Dermis blood vessel endothelial cell (primary cell): ENCODE data around the gene SEMA5A. TPM values are rescaled to one million over a fixed set of nuclear protein-coding genes. Genes with fewer than 3 reads are reported as not detected.

ENCODE experiments used
- DNase-seq: peaks from one replicate; pipeline ENCODE4 v3.0.0; 2010
- total RNA-seq: library from RNA; depleted of rRNA; stranded (reverse); fragments of >200 nt; gene quantifications from 2 replicates; pipeline ENCODE4 v1.2.3, GENCODE V29; 2014

SEMA5A gene
- total RNA-seq, 1 donor from 2014 or later, result 0.17 TPM

DNA sequence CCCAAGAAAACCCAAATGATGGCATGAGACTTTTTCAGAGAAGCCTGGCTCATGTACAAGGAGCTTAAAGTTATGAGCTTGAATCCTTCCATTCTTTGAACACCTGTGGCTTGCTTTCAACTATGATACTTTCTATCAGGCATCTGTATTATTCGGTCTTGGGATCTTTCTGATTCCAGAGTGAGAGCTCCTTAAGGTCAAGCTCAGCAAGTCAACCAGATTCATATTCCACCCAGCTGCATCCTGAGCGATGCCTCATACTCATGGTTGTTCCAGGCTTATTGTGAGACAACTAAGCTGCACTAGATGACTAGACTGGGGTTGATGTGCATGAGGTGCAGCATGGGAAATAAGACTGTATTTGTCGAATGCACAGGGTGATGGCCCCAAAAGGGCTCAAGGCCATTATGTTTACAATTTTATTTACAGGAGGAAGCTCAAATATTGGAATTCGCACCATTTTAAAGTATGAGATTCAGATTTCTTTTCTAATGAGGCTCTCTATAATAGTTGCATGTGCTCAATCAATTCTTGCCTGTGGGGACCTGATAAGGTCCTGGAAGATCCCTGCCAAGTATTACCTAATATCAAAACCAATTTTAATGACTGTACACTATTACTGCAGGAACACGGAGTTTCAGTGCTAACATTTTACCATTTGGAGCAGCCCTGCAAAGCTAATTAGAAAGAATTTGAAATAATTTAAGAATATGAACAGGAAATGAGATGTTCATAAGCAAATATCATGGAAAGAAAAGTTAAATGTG is 453.8 kb downstream of the SEMA5A start:
- DNase-seq, result no peak

DNA sequence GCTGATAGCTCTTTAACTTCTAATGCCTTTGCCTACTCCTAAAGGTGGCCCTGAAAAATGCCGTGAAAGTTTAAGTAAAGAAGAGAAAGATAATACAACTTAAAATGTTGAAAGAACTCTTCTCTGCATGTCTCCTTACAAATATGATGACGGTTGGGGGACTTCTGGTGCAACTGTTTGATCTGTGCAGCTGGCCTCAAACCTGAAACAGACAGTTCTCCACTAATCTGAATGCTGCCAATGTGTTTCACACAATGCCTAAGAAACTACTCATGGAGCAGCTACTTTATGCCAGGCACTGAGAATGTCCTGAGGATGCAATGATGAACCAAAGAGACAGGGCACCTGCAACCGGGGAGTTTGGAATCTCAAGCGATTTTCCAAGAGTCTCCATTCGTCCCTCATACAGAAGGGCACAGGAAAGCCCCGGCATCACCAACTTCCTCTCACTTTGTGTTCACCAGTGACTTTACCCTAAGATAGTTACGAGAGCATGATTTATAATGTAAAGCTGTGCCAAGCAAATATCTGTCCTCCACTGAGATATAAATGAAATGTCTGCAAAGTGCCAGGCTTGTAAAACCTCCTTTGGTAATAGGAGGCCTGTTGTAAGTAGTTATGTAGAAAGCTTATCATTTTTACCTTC is 455.4 kb downstream of the SEMA5A start:
- DNase-seq, result no peak

- no peak for DNase-seq
Observed at GRCh38 chr5:9089893-9090292, 456.0 kb downstream of the SEMA5A start.

DNA sequence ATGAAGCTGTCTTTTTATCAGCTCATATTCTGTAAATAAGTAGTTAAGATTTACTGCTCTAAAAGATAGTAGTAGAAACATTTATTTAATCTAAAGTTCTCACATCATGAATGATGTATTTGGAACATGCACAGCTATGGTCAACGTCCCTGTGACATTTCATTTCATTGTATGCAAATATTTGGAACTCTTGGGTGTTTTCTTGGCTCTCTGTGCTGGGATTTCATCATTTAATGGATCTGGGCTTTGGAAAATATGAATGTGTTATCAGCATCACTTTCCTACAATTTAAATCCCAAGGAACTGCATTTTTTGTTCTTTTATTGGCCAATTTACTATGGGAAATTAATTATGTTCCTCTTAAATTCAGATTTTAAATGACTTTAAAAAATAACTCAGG is 462.9 kb downstream of the SEMA5A start:
- DNase-seq, result no peak

GRCh38 chr5:9072701-9073100 is 473.2 kb downstream of the SEMA5A start:
- DNase-seq, result no peak

DNA sequence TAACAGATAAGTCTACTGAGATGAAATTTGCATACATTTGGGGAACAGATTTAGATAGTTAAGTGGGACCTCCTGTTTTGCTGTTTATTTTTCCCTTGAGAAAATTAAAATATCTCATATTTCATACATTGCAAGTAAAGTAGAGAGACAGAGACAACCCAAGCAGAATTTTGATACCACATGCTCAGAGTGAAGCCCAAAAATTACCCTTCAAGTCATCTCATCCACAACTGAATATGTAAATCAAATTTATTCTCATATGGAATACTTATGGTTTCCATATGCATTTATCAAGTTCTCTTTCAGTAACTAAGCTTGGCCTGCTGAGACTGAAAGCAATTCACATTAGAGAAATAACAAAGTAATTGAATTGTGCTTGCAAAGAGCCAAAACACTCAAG is 474.4 kb downstream of the SEMA5A start:
- no peak for DNase-seq

DNA sequence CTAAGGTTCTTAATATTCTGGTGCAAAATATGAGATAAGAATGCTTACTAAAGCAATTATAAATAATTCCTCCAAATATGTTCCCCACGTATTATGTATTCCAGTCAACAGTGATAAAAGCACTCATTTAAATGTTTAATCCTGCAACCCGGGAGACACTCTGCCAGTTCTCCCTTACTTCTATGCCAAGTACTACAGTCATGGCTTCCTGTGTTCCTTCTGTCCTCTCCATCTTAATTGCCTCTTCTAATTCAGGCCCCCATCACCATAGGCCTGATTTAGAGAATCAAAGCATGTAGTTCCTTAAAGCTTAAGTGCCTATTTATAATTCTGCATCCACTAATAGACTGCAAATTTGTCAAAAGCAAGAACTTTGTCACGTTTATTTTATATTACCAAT is 474.8 kb downstream of the SEMA5A start:
- DNase-seq, result no peak

DNA sequence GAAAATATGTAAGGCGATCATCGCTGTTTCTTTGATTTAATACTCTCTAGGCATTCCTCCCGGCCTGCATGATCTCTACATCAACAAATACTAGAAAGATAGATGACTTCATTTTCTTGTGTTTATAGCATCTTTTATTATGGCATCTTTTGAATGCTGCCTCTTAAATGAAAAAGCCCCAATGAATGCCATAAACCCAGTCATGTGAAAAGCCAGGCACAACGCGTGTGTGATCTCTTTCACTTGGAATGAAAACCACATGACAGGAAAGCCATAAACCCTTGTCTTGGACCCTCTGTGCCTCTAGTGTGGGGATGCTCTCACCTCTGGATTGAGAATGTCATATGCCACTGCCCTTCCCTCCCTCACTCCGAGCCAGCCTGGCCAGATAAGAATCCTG is 476.2 kb downstream of the SEMA5A start:
- DNase-seq, result no peak

DNA sequence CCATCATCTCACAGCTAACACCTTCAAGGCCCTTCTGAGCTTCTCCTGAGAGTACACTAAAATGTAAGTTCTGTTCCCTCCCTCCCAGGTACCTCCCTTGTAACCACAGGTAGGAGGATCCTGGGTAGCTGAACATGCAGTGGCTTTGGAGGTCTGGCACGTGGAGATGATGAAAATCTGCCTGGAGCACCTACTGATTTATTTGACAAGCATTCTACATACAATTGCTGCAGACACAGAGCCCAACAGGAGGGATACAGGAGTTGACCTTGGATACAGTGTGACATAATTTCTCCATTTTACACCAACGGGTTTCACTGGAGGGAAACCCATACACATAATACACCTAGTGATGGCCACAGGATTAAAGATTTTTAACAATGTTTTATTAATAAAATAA is 478.7 kb downstream of the SEMA5A start:
- DNase-seq, result no peak

- no peak for DNase-seq
Observed at GRCh38 chr5:9066349-9066748, 479.5 kb downstream of the SEMA5A start.

GRCh38 chr5:9063615-9064245 is 482.1 kb downstream of the SEMA5A start:
- DNase-seq, result no peak

DNA sequence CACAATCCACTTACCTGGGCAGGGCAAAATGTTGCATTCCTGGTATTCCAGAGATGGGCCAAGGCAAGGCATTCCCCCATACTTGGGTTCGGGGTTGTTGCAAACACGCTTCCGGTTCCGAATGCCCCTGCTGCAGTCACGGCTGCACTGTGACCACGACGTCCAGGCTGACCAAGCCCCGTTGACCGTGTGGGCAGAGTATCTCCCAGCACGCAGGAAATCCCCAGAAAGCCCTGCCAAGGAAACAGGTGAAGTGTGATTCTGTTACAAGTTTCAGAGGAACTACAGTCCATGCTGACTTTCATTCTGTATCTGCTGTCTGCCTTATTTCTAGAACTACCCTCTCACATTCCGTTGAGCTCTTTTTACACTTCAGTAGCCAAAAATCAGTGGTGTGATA is 483.0 kb downstream of the SEMA5A start:
- DNase-seq, result no peak

DNA sequence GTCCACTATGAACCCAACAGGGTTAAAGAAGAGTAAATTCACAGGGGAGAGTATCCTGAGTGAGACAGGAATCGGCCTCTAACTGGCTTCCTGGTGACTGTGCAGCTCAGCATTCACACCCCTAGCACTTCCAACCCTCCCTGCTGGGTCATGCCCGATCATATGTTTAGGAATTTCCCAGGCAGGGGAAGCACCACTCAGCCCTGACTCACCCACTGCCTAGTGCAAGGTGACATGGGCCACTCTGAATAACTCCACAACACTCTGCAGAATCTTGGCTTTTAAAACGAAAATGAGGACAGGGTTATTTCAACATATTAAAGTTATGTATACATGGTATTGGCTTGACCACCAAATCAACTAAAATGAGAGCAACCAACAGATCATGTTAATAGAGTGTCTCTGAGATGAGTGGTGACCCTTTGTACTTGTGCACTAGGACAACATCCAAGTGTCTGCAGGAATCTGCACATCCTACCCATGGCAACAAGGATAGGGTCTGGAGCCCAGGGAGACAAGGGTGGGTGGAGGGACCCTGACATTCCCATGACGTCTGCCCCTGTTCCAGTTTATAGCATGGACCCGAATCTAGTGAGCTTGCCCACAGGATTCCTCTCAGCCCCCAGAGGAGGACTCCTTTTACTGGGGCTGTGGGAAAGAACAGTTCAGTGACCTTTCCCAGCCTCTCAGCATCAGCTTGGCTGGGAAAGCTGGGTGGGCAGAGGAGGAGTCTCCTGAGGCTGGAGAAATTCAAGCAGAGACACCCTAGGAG is 485.8 kb downstream of the SEMA5A start:
- peak; percentile 36 for DNase-seq

DNA sequence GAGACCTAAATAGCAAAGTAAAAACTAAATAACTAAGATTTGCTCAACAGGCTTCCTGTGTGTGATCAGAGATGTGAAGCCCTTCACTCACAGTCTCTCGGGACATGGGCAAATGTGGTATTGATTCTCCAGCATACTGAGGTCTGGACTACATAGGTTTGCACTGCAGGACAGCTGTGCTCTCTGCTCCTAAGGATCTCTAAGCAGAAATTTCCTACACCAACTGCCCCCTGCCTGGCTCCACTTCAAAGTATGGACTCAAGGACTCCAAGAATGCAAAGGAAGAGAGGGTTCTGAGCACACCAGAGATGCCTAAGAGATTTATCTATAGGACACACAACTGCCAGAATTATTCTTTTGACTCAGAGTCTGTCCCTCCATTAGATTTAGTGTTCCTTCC is 487.2 kb downstream of the SEMA5A start:
- DNase-seq, result no peak

- DNase-seq, result no peak
Observed at GRCh38 chr5:9058161-9058560, 487.7 kb downstream of the SEMA5A start.

GRCh38 chr5:9057406-9058000 is 488.4 kb downstream of the SEMA5A start:
- DNase-seq, result no peak

GRCh38 chr5:9056046-9056445 is 489.8 kb downstream of the SEMA5A start:
- DNase-seq, result no peak

DNA sequence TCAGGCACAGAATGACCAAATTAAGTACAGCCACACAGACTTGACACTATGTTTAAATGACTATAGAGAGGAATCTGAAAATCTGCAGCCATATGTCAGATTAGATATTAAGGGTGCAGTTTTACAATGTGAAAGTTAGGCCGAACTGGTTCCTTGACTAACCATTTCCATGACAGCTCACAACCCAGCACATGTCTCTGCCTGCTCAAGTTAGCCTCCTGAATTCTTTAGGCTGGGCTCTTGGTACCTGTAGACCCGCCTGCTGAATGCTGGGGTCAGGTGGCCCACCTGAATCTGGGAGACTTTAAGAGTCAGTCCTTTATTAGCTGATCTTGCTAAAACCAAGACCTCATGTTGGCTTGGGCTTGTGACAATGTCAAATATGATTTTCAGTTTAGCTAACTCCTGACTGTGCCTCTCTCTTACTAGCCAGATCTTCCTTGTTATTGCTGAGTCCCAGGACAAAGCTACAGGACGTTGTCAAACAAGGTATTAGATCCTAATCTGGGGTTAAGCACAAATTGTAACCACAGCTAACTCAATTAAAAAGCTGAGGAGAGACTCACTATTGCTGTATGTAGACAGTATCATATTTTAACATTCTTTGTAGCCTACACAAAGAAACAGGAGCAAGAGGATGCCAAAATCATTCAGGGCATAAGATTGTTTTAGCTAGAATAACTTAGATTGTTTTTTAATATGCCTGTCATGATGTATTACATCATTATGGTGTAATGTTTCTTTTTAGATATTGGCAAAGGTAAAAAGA is 490.9 kb downstream of the SEMA5A start:
- DNase-seq, result no peak

DNA sequence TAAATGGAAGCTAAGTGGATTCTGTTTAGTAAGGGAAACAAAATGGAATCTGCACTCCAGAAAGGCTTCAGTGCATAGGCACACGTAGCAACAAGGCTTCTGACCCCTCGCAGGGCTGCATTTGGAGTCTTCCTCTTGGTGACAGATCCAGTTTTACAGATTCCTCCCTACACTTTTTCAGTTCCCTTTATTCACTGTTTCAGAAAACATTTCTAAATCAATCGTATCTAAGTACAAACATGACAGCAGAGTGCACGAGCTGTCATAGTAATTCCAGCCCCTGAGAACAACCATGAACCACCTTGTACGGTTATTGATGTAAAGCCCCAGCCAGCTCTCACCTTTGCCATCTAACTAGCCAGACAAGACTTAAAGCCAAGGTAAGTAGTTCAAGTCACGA is 491.6 kb downstream of the SEMA5A start:
- no peak for DNase-seq

DNA sequence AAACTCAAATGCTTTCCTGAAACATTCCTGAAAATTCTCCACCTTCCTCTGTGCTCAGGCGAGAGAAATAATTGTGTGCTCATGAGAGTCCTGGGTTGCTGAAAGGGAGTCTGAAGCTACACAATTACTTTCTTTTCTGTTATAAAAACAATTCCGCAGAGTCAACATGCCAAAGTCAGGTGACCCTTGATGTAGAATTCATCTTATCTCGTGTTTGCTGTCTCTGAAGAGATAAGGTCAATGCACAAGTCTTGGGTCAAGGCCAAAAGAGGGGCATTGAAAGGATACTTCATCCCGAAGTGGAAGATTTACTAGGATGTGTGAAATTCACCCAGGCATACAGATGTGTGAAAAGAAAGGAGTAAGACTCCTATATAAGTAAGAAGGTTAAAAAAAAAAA is 493.5 kb downstream of the SEMA5A start:
- no peak for DNase-seq

DNA sequence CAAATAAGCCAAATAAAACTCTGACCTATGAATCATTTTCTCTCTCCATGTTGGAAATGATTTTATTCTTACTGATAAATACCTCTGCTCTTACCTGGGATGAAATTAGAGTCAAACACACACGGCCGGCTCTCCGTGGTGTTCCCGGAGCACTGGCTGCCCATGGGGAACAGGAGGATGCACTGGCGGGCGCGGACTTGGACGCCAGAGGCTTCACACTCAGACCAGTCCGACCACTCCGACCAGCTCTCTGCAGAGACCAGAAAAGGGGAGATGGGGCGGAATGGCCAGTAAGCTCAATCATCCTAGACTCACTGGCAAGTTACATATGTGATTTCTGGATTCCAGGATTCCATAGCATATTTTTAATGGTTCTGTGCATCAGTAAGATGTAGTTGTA is 494.1 kb downstream of the SEMA5A start:
- no peak for DNase-seq

GRCh38 chr5:9047932-9048331 is 497.9 kb downstream of the SEMA5A start:
- DNase-seq, result no peak
